Fibroblast of skin of left quadriceps (primary cell): ENCODE measurements around the gene LNX1.
"Not testable (repeated sequence)": the region's sequence is repeated elsewhere in the genome, so short reads cannot be mapped to it uniquely, and the experiment has no call there.

Experiments
- DNase-seq, 2 experiments: peaks; one replicate each; pipeline ENCODE4 v3.0.0-alpha.2; 2013; ENCODE audit warnings: low read depth in 2 of 2

The LNX1 gene

DNA sequence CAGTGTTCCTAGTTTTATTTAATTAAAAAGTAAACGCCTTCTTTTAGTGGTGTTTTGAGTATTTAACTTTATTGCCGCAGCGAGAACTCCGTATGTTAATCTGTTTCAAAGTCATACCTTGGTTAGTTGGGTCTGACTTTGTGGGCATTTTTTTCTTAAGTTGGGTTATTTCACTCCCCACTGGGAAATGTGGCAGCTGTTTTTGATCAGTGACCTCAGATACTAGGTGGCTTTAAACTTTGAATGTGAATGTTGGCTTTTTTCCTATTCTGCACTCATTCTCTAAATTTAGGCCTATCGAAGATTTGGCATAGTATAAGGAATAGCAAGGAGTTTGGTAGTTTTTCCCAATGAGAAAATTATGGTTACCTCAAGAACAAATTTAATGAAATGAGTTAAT lies 127.9 kb downstream of the LNX1 start:
- DNase-seq = no peak

DNA sequence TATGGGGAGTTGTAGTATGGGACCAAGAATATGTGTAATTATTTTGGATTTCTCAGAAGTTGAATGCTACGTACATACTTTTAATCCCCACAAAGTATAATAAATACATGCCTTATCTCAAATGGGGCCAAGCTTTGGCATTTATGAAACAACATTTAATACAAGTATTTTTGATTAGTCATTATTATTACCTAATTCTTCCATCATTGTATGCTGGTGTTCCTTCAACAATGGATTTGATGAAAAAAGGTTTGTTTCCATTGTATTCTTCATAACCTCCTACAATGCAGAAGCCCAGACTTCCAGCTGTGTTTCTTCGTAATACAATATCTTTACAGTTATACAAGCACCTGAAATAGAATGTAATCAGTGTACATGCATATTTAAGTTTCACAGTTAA lies 130.0 kb downstream of the LNX1 start:
- no peak for DNase-seq

DNA sequence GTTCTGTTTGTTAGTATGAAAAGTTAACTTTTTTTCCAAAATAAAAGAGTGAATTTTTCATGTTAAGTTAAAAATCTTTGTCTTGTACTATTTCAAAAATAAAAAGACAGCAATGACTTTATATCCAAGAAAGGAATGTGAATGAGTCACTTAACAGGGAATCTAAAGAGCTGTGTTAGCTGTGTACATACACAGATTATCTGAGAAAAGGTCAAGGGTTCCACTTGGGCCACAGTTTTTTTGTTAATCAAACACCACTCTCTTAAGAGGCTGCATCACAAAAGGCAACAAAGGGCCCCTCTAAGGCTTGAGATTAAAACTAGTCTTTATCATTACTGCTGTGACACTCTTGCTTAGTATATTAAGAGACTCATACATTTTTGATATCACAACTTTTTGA lies 131.7 kb downstream of the LNX1 start:
- no peak for DNase-seq

DNA sequence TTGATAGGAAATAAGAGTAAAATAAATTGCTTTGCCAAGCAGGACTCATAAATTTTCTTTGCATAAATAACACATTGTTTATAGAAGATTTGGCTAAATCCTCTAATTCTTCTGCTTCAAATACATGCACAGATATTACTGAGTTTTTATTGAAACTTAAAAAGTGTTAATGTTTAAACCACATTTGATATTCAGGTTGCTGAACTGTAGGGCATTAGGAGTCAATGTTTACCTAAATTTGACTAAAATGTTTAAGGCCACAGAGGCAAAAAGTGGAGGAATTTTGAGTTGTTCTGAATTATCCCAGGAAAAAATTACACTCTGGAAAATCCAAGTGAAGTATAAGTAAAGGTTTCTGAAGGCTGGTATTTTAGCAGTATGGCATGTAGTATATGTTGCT lies 135.1 kb downstream of the LNX1 start:
- no peak for DNase-seq

DNA sequence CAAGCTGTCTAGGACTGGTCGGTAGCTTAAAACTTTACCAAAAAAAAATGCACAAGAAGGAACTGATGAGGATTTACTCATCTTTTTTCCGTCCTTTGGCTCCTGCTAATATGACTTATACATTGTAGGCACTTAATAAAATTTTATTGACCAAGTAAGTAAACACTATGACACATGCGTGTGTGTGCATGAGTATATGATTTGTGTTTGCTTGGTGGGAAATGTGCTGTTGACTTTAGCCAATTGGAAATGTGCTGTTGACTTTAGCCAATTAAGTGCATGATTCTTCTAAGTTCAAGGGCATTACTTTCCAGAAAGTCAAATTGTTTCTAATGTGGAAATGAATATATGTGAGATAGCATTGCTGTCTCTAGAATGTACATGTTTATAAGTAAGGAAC lies 135.5 kb downstream of the LNX1 start:
- no peak for DNase-seq

DNA sequence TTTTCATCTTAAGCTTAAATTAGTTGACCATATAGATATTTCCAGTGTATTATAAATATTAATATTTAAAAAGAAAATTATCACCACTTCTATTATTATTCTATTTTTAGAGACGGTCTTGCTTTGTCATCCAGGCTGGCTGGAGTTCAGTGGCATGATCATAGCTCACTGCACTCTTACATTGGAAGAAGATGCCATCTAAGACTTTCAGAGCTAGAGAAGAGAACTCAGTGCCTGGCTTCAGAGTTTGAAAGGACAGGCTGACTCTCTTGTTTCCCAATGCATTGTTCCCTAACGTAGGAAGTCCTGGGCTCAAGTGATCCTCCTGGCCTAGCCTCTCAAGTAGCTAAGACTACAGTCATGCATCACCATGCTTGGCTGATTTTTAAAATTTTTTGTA lies 137.9 kb downstream of the LNX1 start:
- no peak for DNase-seq

DNA sequence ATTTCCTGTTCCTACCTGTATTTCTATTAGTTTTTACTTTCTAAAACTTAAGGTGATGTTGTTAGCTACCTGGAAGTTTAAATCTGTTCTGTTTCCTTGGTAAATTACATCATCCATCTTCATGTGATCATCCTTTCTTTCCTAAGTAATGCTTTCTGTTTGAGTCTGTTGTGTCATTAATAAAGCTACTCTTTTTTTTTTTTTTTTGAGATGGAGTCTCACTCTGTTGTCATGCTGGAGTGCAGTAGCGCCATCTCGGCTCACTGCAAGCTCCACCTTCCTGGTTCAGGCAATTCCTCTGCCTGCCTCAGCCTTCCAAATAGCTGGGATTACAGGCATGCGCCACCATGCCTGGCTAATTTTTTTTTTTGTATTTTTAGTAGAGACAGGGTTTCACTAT lies 140.5 kb downstream of the LNX1 start:
- no peak for DNase-seq

DNA sequence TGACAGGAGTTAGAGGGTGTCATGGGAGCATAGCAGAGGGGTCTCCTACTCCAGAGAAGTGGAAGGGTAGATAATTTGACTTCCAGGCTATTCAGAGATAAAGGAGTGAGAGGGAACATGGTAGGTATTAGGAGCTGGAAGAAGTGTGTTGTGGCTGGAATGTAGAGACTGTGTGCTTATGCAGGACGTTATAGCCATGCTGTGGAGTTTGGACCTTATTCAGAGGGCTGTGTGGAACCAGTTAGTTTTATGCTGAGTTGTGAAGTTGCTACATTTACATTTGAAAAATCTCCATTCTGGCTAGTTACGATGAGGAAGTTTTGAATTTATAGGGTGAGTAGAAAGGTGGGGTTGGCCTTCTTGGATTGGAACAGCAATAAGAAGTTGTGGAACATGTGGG lies 146.3 kb downstream of the LNX1 start:
- DNase-seq = no peak

DNA sequence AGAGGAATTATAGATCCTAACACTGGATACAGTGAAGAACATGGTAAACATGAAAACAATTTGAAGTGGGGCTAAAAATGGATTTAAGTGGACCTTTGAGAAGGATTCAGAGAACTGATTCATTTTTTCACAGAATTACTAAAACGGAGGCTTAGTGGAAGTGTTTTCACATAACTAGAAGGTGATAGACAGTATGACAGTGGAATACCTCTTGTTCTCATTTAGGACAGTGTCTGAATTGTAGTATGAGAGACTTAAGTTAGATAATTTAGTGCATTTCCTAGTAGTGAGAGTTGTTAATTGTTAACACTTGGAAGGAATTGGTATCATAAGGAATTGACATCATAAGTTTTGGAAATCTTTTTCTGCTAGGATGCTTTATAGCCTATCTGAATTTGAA lies 149.7 kb downstream of the LNX1 start:
- DNase-seq = no peak

DNA sequence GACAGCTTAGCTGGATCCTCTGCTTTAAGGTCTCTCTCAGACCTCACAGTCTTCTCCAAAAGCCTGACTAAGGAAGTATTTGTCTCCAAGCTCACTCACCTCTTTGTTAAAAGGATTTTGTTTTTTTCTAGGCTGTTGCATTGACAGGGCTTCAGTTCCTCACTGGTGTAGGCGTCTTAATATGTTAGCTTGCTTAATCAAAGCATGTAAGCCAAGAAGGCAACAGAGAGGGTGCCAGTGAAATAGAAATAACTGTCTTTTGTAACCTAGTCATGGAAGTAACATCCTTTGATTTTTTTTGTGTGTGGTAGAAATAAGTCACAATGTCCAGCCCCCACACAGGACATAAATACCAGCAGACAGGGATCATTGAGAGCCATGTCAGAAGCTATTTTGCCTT lies 155.0 kb downstream of the LNX1 start:
- DNase-seq = no peak

DNA sequence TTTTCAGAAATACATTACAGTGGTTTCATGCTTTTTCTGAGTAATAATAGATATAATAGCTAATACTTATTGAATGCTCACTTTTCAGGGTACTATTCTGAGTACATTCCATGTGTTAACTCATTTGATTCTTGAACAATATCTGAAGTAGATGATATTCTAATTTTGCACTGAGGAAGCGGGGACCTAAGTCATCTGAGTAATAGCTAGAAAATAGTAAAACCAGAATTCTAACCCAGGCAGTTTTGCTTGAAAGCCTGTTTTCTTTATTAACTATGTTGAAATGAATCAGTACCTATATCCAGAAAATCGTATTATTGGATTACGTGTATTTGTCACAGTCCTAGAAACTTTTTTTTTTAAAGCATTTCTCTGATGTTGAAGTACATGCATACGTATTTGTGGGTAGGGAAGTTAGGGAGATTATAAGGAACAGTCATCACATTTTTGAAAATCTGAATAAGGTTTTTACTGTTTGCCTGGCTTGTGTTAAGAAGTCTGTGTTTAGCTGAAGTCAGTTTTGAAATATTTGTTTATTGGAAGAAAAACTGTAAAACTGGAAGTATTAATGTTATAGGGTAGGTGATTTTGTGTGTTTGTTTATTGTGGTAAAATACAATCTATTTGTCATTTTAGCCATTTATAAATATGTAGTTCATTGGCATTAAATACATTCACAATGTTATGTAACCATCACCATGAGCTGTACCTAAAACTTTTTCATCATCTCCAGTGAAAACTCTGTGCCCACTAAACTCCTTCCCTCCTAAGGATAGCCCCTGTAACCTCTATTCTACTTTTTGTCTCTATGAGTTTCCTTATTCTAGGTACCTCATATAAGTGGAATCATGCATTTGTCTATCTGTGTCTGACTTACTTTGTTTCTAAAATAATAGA lies 158.5 kb downstream of the LNX1 start:
- no peak for DNase-seq

DNA sequence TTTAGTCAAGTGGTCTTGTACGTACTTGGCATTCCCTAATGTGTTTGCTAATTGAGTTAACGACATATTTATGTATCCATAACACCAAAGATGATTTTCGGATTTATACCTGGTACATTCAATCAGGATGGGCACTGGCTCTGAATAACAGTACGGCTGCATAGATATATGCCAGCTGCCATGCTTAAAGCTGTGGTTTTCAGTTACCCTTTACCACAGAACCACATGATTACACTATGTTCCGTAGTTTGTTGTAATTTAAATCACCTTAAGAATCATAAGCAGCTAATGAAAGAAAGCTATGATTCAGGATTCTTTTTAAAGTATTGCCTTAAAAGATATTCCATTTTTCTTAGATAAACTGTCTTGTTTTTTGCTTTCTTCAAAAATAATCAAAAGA lies 160.2 kb downstream of the LNX1 start:
- DNase-seq = no peak

DNA sequence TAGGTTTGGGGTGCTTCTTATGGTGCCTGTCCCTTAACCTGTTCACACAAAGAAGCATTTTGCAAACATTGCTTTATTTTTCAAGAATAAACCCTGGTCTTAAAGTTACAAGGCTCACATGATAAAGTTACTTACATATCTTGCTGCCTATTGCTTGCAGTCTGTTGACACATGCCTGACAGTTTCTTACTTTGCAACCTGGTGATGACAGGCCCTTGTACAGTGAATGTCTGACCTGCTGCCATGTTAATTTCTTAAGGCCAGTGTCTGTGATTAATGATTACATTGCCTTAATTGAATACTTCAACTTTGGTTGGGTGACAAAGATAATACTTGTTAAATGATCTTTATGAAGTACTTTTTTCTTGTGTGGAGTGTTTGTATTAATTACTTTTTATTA lies 163.9 kb downstream of the LNX1 start:
- no peak for DNase-seq

DNA sequence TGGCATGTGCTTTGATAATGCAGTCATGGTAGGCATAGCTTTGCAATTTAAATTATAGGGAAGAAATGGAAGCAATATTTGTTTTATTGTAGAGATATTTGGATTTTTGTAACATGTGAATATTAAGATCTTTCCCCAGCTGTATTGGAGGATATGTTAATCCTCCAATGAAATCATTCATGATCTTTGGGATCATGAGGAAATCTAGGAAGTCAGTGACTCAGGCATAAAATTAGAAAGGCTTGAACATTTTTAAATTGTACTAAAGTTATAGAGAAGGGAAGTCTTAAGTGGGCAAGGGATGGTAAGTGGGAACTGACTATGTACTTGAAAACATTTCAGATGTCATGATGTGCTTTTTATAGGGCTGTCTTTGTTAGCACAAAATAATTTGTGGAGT lies 167.0 kb downstream of the LNX1 start:
- DNase-seq = no peak

DNA sequence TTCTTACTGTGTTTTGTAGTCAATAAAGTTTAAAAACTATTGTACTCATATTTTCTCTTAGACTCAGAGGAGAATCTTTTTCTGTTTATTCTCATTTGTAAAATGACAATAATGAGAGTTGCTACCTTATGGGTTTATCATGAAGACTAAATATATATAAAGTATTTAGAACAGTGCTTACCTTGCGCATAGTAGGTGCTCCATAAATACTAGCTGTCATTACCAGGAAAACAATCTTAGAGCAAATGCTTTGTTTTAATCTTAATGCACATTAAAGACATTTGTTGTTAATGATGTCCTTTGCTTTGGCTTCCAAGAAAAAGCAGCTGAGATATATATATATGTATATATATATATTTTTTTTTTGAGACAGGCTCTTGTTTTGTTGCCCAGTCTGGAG lies 168.9 kb downstream of the LNX1 start:
- DNase-seq = no peak

DNA sequence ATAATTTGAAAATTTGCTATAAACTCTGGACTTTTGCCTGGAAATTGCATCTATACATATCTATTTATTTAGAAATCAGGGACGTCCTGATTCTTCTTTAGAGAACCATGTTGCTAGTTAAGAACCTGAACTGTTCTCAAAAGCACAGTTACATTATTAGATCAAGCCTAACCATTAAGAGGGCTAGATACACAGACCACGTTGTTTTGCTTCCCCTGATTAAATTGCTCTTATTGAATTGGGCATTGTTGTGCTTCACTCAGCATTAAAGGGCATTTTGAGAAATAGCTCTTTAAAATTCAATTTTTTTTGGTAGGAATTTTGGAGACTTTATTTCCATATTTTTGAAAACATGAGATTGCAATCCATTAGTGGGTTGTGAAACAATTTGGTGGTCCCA lies 169.5 kb downstream of the LNX1 start:
- no peak for DNase-seq

DNA sequence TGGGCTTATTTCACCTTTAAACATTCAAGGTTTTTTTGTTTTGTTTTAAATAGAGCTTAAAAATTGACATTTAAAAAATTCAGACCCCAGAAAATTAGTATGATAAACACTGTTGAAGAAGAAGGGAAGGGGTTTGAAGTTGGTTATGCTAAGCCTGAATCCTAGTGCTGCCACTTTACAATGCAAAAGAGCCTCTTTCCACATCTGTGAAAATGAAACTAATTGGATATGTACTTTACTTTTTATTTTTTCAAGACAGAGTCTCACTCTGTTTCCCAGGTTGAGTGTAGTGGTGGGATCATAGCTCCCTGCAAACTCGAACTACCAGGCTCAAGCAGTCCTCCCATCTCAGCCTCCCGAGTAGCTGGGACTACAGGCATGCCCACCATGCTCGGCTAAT lies 172.1 kb downstream of the LNX1 start:
- no peak for DNase-seq

DNA sequence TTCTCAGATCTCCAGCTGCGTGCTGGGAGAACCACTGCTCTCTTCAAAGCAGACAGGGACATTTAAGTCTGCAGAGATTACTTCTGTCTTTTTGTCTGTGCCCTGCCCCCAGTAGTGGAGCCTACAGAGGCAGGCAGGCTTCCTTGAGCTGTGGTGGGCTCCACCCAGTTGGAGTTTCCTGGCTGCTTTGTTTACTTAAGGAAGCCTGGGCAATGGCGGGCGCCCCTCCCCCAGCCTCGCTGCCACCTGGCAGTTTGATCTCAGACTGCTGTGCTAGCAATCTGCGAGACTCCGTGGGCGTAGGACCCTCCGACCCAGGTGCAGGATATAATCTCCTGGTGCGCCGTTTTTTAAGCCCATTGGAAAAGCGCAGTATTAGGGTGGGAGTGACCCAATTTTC lies 181.8 kb downstream of the LNX1 start:
- not testable (repeated sequence) for DNase-seq
